Limb (tissue), 2 donors: Measurements from ENCODE around the gene UBA7.
"Not testable (repeated sequence)": the region's sequence is repeated elsewhere in the genome, so short reads cannot be mapped to it uniquely, and the experiment has no call there.

Experiments used
- DNase-seq, 2 donors: peaks; one replicate each; pipeline ENCODE4 v3.0.0-alpha.2; 2016; ENCODE audit errors: extremely low spot score in 2 of 2

Gene UBA7

DNA sequence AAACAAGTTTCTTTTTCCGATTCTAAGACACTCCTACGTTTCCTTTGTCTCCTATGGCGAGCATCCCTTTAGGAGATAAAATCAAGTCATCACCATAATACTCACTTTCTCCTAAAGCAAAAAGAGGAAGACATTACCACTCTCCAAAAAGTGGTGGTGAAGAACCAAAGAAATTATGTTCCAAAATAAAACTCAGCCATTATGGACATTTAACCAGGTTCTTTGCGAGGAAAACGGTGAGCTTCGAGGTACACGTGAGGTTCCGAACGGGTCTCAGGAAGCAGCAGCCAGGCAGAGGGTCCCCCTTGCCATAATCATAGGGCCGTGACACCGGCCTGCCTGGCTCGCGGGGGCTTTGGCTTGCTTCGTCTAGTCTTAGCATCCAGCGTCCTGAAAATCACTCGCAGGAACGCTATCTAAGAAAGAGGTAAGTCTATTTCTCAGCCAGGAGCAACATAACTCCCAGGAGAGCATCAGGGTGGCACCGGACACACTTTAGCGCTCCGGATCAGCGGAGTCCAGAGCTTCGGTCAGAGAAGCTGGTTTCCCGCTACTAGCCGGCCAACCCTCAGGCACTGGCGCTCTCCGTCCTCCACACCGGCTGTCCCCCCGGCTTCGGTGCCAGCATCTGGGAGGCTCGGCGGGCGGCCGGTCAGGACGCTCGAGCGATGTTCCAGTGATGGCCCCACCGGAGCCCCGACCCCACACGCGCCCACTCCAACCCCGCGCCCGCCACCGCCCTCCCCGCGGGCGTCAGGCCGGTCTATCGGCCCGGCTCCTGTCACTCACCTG, 28.0 kb downstream of the UBA7 start:
- DNase-seq, result peak in 1 of 2 donors; percentile 22

DNA sequence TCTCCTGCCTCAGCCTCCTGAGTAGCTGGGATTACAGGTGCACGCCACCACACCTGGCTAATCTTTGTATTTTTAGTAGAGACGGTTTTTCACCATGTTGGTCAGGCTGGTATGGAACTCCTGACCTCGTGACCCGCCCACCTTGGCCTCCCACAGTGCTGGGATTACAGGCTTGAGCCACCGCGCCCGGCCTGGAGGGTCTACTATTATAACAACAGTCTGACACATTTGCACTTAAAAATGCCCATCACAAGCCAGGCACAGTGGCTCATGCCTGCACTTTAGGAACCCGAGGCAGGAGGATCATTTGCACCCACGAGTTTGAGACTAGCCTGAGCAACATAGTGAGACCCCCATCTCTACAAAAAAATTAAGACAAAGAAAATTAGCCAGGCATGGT, 31.5 kb downstream of the UBA7 start:
- not testable (repeated sequence) for DNase-seq

DNA sequence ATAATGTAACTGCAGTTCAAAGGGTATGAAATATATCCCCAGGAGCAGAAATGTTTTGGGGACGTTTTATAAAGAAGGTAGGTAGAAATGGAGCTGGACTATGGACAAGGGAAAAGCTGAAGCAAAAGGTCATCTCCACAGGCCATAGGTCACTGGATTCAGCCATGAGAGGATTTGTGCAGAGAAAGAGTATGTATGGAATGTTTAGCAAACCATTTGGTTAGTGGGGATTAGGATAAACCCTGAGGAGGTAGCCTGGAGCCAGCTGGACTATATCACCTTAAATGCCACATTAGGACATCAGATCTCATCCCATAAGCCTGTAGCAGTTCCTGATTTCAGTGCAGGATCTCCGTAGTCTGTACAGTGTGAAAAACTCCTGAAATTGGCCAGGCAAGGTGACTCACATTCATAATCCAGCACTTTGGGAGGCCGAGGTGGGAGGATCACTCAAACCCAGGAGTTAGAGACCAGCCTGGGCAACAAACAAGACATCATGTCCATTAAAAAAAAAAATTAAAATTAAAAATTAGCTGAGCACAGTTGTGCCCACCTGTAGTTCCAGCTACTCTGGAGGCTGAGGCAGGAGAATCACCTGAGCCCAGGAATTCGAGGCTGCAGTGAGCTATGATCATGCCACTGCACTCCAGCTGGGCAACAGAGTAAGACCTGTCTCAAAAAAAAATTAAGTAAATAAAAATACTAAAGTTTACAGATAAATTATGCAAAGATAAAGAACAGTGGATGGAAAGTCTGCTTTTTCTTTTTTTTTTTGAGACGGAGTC, 32.1 kb downstream of the UBA7 start:
- DNase-seq, result no peak

DNA sequence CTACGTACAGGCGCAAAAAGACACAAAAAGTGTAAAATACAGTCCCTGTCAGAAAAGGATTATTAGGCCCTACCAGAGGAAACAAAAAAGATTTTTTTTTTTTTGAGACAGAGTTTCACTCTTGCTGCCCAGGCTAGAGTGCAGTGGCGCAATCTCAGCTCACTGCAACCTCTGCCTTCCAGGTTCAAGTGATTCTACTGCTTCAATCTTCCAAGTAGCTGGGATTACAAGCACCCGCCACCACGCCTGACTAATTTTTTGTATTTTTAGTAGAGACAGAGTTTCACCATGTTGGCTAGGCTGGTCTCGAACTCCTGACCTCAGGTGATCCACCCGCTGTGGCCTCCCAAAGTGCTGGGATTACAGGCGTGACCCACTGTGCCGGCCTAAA, 32.8 kb downstream of the UBA7 start:
- not testable (repeated sequence) for DNase-seq

DNA sequence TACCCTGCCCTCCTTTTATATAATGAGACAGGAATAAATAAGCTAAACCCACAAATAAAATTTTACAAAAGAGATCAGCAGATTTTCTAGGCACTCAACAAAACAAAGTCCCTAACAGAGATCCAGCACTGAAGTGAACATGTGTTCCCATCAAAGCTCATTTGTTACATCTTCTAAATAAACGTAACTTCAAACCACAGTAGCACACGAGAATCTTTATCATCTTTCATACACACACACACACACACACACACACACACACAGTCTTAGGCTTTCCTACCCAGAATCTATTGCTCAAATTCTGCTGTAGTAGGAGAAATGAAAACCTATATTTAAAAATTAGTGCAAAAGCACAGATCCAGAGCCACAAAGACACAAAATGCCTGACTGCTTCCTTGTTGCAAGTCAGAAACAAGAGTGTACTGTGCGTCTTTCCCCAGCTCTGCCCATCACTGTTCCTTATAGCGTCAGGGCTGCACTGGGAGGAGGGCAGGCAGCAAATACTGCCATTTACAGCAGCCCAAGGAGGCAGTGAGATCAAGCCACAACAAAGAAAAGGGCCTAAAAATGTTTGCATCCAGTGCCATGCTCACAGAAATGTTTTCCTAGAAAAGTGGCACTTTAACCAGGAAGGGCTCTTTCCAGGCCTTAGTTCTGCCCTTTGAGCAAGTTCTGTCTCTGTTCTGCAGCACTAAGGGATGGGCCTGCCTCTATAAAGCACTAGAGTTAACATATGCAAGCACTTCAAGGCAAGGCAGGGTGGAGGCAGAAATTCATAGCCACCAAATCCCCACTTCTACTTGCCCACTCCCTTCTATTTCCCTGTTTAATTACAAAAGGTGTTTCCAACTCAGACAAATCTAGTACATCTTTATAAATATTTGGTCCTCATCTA, 33.4 kb downstream of the UBA7 start:
- no peak for DNase-seq

DNA sequence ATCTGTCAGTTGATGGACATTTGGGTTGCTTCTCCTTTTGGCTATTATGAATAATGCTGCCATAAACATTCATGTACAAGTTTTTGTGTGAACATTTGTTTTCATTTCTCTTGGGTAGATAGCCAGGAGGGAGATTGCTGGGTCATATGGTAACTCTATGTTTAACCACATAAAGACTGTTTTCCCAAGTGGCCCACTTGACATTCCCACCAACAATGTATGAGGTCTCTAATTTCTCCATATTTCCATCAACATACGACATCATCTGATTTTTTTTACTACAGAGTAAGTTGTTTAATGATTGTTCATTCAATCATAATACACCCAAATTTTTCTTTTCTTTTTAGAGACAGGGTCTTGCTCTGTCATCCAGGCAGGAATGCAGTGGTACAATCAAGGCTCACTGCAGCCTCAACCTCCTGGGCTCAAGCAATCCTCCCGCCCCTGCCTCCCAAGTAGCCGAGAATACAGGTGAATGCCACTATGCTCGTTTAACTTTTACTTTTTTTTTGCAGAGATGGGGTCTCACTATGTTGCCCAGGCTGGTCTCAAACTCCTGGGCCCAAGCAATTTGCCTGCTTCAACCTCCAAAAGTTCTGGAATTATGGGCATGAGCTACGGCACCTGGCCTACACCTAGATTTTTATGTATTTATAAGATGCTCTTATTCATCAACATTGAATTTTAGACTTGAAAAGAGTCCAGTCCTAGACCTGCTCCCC, 34.2 kb downstream of the UBA7 start:
- no peak for DNase-seq

DNA sequence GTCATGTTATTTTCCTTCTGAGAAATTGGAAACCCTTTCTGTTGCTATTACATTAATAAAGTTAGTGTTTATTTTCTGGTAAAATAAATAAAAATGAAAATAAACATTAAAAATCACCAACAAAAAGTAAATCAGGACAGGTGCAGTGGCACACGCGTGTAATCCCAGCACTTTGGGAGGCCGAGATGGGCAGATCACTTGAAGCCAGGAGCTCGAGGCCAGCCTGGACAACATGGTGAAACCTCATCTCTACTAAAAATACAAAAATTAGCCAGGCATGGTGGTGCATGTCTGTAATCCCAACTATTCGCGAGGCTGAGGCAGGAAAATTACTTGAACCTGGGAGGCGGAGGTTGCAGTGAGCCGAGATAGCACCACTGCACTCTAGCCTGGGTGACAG, 37.7 kb downstream of the UBA7 start:
- DNase-seq, result not testable (repeated sequence)

DNA sequence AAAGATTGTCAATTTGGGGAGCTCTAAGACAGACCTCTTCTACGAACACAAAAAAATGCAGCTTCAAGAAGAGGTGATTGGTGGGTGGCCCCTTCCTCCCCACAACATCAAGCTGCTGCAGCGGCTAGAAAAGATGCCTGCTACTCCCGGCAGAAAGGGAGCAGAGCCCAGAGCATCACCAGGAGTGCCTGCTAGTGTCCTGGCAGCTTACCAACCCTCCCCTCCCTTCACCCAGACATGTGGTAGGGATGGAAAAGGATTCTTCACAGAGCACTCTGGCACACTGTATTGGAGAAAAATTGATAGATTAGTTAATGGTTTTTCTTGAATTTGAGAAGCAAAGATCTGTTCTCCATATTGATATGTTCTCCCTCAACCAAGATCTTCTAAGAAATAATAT, 38.2 kb downstream of the UBA7 start:
- DNase-seq, result no peak

DNA sequence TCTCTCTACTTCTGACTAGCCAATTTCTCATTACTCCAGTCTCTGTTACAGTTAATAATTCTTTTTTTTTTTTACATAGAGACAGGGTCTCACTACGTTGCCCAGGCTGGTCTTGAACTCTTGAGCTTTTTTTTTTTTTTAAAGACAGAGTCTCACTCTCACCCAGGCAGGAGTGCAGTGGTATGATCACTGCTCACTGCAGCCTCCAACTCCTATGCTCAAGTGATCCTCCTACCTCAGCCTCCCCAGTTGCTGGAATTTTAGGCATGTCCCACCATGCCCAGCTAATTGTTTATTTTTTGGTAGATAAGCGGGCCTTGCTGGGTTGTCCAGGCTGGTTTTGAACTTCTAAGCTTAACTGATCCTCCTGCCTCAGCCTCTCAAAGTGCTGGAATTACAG, 41.0 kb downstream of the UBA7 start:
- no peak for DNase-seq

DNA sequence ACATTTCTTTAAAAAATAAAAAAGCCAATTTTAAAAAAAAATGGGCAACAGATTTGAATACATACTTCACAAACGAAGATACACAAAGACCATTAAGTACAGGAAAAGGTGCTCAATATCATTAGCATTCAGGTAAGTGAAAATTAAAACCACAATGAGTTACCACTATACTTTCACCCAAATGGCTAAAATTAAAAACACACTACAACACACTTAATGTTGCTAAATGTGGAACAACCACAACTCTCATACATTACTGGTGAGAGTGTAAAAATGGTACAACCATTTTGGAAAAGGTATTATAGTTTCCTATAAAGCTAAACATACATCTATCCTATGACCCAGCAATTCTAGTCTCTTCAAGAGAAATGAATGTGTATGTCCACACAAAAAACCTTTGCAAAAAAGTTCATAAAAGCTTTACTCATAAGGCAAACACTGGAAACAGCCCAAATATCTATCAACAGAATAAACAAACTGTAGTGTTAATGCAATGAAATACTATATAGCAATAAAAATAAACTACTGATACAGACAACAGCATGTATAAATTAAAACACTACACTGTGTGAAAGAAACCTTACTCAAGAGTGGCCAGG, 42.3 kb downstream of the UBA7 start:
- DNase-seq, result no peak

DNA sequence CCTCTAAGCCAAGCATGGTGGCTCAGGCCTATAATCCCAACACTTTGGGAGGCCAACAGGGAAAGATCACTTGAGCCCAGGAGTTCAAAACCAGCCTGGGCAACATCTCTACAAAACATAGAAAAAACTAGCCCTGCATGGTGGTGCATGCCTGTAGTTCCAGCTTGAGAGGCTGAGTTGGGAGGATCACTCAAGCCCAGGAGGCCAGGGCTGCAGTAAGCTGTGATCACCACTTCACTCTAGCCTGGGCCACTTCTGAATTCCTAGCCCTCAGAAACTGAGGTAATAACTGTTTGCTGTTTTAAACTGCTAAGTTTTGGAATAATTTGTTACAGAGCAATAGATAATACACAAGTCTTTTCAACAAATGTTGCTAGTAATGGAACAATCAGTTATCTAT, 43.8 kb downstream of the UBA7 start:
- no peak for DNase-seq

DNA sequence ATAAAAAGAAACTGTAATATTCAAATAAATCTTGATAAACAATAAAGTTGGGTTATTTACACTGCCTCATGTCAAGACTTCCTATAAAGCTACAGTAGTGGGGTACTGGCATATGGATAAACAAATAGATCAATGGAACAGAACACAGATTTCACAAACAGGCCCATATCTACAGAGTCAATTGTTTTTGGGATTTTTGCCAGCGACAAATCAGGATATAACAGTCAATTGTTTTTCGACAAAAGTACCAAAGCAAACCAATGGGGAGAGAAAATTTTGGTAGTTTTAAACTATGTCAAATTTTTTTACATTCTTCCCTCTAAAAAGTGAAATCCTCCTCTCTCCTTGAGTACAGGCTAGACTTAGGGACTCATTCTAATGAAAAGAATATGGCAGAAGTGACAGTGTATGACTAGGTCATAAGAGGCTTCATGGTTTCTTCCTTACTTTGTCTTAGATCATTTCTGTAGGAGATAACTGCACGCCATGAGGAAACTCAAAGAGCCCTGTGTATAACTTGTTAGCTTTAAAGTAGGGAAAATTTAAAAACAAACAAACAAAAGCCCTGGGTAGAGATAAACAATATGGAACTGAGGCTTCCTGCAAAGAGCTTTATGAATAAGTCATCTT, 44.4 kb downstream of the UBA7 start:
- no peak for DNase-seq

DNA sequence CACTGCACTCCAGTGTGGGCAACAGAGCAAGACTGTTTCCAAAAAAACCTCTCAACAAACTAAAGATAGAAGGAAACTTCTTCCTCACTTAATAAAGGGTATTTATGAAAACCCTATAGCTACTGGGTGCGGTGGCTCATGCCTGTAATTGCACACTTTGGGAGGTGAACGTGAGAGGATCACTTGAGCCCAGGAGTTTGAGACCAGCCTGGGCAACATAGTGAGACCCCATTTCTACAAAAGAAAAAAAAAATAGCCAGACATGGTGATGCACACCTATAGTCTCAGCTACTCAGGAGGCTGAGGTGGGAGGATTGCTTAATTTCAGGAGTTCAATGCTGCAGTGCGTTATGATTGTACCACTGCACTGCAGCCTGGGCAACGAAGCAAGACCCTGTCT, 49.8 kb downstream of the UBA7 start:
- DNase-seq, result no peak

DNA sequence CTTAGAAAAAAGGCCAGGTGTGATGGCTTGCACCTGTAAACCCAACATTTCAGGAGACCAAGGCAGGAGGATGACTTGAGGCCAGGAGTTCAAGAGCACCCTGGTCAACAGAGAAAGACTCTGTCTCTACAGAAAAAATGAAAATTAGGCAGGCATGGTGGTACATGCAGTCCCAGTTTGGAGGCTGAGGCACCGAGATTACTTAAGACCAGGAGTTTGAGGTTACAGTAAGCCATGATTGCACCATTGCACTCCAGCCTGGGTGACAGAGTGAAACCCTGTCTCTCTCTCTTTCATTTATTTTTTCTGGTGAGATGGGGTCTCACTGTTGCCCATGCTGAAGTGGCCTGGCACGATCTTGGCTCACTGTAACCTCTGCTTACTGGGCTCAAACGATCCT, 52.1 kb downstream of the UBA7 start:
- DNase-seq, result no peak

DNA sequence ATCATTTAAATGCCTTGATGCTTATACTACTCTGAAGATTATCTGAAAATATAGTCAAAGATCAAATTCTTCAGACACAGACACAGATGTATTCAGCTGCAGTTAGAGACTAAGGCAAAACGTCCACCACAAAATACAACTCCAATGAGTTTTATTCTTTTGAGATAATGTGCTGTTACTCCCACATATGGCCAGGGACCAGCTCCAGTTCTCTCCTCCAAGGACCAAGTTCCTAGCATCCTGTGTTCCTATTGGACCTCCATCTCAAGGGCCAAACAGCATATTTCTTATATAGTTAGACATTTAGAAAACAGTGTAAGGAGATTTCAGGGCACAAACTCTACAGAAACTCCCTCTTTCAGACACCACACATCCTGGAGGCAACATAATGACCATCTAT, 54.5 kb downstream of the UBA7 start:
- DNase-seq, result no peak

DNA sequence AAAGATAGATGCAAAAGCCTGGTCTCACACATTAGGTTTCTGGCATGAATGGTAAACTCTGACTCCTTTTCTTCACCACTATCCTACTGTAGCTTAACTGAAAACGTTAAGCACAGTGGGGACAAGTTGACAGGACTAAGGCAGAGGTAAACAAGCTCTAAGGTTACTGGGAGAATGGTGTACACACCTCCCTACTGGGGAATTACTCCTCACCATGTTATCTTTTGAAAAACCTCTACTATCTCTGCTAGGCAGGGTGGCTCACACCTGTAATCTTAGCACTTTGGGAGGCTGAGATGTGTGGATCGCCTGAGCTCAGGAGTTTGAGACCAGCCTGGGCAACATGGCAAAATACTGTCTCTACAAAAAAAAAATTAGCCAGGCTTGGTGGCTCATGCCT, 56.6 kb downstream of the UBA7 start:
- DNase-seq, result no peak

DNA sequence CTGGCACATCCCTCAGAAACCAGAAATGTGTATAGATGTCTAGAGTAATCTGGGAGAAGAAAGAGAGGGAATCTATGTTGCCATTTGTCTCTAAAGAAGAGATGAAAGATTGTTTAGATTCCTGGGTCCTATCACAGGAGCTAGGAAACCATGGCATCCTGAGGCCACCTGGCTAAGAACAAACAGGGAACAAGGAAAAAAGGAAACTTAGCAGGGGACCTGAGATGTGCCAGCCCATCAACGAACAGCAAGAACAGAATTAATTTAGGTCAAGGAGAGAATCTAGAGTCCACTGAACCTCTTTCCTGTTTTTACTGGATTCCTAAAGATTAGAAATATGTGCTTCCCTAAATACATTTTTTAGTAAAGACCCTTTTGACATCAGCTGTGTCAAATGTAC, 57.7 kb downstream of the UBA7 start:
- no peak for DNase-seq
